GM12875 (cell line): ENCODE results near the gene ACCSL.

Experiments
- H3K4me3 ChIP-seq: one replicate; pipeline ENCODE4 v1.5.1; 2011; ENCODE audit warnings: low read depth, low read length, control low read depth
- CTCF ChIP-seq: IDR thresholded peaks from 2 replicates; pipeline ENCODE4 v1.5.1; 2011; ENCODE audit warnings: low read depth, mild to moderate bottlenecking, control low read depth, inconsistent platforms, low read length, moderate library complexity, borderline replicate concordance; ENCODE audit not compliant: insufficient read depth

Gene ACCSL

GRCh38 chr11:44005063-44005701 lies 42.6 kb upstream of the ACCSL start:
- H3K4me3 ChIP-seq: no peak overlapping the region
- no peak for TF ChIP-seq CTCF

DNA sequence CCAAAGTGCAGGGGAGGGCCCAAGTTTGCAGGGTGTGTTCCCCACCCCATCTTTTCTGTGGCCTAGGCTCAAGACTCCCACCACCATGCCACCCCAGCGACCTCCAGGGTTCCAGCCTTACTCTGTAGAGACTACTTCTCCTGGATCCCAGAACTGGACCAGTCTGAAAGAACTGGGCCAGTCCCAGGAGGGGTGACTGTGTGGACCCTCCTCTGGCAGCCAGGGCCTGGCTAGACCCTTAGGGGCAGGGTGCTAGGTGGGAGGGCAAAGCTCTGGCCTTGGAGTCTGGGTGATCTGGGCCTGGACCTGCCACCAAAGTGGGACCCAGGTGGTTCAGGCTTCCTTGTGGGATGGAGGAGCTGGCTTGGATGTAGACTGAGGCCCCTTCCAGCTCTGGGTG lies 41.8 kb upstream of the ACCSL start:
- H3K4me3 ChIP-seq: no peak overlapping the region
- no peak for TF ChIP-seq CTCF

GRCh38 chr11:44006917-44007361 lies 40.8 kb upstream of the ACCSL start:
- TF ChIP-seq CTCF: no peak
- no peak overlapping the region for H3K4me3 ChIP-seq

DNA sequence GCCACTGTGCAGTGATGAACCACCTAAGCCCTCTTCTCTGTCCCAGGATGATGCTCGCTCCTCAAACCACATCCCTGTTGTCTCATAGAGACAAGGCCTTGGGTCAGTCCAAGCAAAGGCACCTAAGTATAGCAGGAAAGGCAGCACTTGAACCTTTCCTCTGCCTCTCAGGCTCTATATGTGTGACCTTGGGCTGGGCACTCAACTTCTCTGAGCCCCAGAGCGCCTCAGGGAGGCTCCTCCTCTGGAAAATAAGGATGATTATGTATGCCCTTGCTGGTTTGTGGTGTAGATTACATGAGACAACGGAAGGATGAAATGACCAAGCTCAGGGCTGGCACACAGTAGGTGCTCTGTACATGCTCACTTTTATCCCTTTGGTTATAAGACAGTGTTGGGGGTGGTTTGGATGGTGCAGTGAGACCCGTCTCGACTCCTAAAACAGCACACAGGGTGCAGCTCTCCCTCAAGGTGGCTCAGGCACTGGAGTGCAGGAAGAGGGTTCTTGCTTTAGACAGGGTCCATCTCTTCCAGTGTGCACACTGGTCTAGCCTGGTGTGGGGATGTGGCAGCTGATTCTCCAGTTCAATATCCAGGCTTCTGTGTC lies 40.2 kb upstream of the ACCSL start:
- no peak overlapping the region for H3K4me3 ChIP-seq

GRCh38 chr11:44008088-44008501 lies 39.7 kb upstream of the ACCSL start:
- no peak for TF ChIP-seq CTCF
- no peak overlapping the region for H3K4me3 ChIP-seq

More for the DNA sequence above, 40.2 kb upstream of the ACCSL start:
- TF ChIP-seq CTCF: no peak

DNA sequence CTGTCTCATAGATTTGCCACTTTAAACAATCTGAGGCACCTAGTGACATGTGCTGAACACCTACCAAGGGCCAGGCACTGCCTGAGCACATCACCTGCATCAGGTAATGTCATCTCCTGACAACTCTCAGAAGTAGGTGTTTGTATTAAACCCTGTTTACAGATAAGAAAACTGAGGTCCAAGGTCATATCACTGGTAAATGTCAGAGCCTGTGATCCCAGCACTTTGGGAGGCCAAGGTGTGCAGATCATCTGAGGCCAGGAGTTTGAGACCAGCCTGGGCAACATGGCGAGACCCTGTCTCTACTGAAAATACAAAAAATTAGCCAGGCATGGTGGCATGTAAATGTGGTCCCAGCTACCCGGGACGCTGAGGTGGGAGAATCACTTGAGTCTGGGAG lies 39.1 kb upstream of the ACCSL start:
- TF ChIP-seq CTCF: no peak
- no peak overlapping the region for H3K4me3 ChIP-seq

- H3K4me3 ChIP-seq: no peak overlapping the region
- no peak for TF ChIP-seq CTCF
These were observed 37.0 kb upstream of the ACCSL start for GRCh38 chr11:44010789-44011251.
